Measurements from ENCODE around the gene YPEL1.

YPEL1 gene

GRCh38 chr22:21657360-21658032 lies 78.1 kb downstream of the YPEL1 start:
- peak in 2 of 3 experiments; percentile 13 to 30 for TF ChIP-seq CTCF (IDR thresholded peaks at IDR 0.05; ENCODE audit: unreplicated experiment in 3 of 3)
- Mint-ChIP-seq H3K4me3 (peak overlapping the region; percentile 81 to 84 (median 84)), H3K27me3 (ENCODE audit: low read depth) (peaks cover 22% of the 10 kb centered on the region), H3K27ac (no peak overlapping the region), H3K9me3 (no peaks in the 10 kb centered on the region), H3K4me1 (peaks cover 6% of the 10 kb centered on the region), H3K36me3 (ENCODE audit: low read depth) (peaks cover 5% of the 10 kb centered on the region)

GRCh38 chr22:21657020-21657359 lies 78.6 kb downstream of the YPEL1 start:
- TF ChIP-seq CTCF (IDR thresholded peaks at IDR 0.05; ENCODE audit: unreplicated experiment in 3 of 3), result no peak
- Mint-ChIP-seq H3K27ac (peak overlapping the region in 1 of 3 experiments; percentile 35), H3K4me1 (peaks cover 6% of the 10 kb centered on the region), H3K4me3 (peak overlapping the region; percentile 73 to 80 (median 78)), H3K9me3 (no peaks in the 10 kb centered on the region), H3K27me3 (ENCODE audit: low read depth) (peaks cover 22% of the 10 kb centered on the region), H3K36me3 (ENCODE audit: low read depth) (peaks cover 5% of the 10 kb centered on the region)

- Mint-ChIP-seq H3K9me3 (no peaks in the 10 kb centered on the region), H3K4me1 (peaks cover 26% of the 10 kb centered on the region), H3K27me3 (ENCODE audit: low read depth) (peaks cover 12% of the 10 kb centered on the region), H3K4me3 (peak overlapping the region; percentile 95 to 97 (median 96)), H3K27ac (peak overlapping the region in 1 of 3 experiments; percentile 95), H3K36me3 (ENCODE audit: low read depth) (peaks cover 5% of the 10 kb centered on the region)
- no peak for TF ChIP-seq CTCF (IDR thresholded peaks at IDR 0.05; ENCODE audit: unreplicated experiment in 3 of 3)
Observed at GRCh38 chr22:21652547-21653545, 82.7 kb downstream of the YPEL1 start.

GRCh38 chr22:21652010-21652546 lies 83.5 kb downstream of the YPEL1 start:
- Mint-ChIP-seq H3K4me1 (peaks cover 26% of the 10 kb centered on the region), H3K27ac (peak overlapping the region; percentile 74 to 95 (median 87)), H3K36me3 (ENCODE audit: low read depth) (peaks cover 5% of the 10 kb centered on the region), H3K9me3 (no peaks in the 10 kb centered on the region), H3K4me3 (peak overlapping the region; percentile 95 to 97 (median 96)), H3K27me3 (ENCODE audit: low read depth) (peaks cover 8% of the 10 kb centered on the region)
- no peak for TF ChIP-seq CTCF (IDR thresholded peaks at IDR 0.05; ENCODE audit: unreplicated experiment in 3 of 3)

- H3K27ac Mint-ChIP-seq, result peak overlapping the region; percentile 74 to 95 (median 87)
- no peak for TF ChIP-seq CTCF (IDR thresholded peaks at IDR 0.05; ENCODE audit: unreplicated experiment in 3 of 3)
- peak overlapping the region; percentile 95 to 97 (median 96) for H3K4me3 Mint-ChIP-seq
- peaks cover 25% of the 10 kb centered on the region for H3K4me1 Mint-ChIP-seq
- H3K36me3 Mint-ChIP-seq (ENCODE audit: low read depth), result peaks cover 9% of the 10 kb centered on the region
- H3K27me3 Mint-ChIP-seq (ENCODE audit: low read depth), result peaks cover 3% of the 10 kb centered on the region
- H3K9me3 Mint-ChIP-seq, result no peaks in the 10 kb centered on the region
Observed at GRCh38 chr22:21651521-21652009, 84.0 kb downstream of the YPEL1 start.

Data from nephron (organoid).